ENCODE results near the gene CPLANE1. TPM values are rescaled to one million over a fixed set of nuclear protein-coding genes. Genes with fewer than 3 reads are reported as not detected.

Gene CPLANE1
- total RNA-seq, 1 donor from 2014 or later = 14.0 TPM

GRCh38 chr5:37075399-37075950, 173.7 kb downstream of the CPLANE1 start:
- no peaks in the 10 kb centered on the region for H3K36me3 ChIP-seq (ENCODE audit: control insufficient read depth, insufficient read depth, low read length)
- TF ChIP-seq, protein P1, sequence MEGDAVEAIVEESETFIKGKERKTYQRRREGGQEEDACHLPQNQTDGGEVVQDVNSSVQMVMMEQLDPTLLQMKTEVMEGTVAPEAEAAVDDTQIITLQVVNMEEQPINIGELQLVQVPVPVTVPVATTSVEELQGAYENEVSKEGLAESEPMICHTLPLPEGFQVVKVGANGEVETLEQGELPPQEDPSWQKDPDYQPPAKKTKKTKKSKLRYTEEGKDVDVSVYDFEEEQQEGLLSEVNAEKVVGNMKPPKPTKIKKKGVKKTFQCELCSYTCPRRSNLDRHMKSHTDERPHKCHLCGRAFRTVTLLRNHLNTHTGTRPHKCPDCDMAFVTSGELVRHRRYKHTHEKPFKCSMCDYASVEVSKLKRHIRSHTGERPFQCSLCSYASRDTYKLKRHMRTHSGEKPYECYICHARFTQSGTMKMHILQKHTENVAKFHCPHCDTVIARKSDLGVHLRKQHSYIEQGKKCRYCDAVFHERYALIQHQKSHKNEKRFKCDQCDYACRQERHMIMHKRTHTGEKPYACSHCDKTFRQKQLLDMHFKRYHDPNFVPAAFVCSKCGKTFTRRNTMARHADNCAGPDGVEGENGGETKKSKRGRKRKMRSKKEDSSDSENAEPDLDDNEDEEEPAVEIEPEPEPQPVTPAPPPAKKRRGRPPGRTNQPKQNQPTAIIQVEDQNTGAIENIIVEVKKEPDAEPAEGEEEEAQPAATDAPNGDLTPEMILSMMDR (IDR thresholded peaks at IDR 0.05; ENCODE audit: insufficient read depth, low read length, poor library complexity, severe bottlenecking) = no peak
- no peaks in the 10 kb centered on the region for H3K27me3 ChIP-seq (ENCODE audit: control insufficient read depth, insufficient read depth, low read length)
- no peak overlapping the region for H3K4me3 ChIP-seq (ENCODE audit: low read depth, low read length)
- no peak for DNase-seq (ENCODE audit: low read depth)

- Histone ChIP-seq H3K36me3 (ENCODE audit: control insufficient read depth, insufficient read depth, low read length) (no peaks in the 10 kb centered on the region), H3K4me3 (ENCODE audit: low read depth, low read length) (no peak overlapping the region), H3K27me3 (ENCODE audit: control insufficient read depth, insufficient read depth, low read length) (no peaks in the 10 kb centered on the region)
- no peak for DNase-seq (ENCODE audit: low read depth)
- TF ChIP-seq, protein P1 (IDR thresholded peaks at IDR 0.05; ENCODE audit: insufficient read depth, low read length, poor library complexity, severe bottlenecking) = no peak
Observed at GRCh38 chr5:37071901-37072581, 177.1 kb downstream of the CPLANE1 start.

DNA sequence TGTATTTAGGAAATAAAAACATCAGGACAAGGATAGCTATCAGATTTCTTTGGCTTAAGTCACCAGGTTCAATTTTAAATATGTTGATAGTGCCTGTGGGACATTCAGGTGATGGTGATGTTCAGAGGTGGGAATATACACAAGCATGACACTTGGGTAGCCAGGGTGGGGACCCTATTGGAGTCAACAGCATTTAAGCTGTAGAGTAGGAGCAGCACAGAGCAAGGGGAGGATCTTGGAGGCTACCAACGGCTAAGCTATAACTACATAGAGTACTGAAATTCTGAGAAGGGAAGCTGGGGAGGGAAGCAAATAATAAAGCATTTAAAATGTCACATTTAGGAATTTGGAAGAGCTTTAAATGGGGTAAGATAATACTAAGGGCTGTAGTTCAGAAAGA, 177.7 kb downstream of the CPLANE1 start:
- Histone ChIP-seq H3K27me3 (ENCODE audit: control insufficient read depth, insufficient read depth, low read length) (no peaks in the 10 kb centered on the region), H3K36me3 (ENCODE audit: control insufficient read depth, insufficient read depth, low read length) (no peaks in the 10 kb centered on the region), H3K4me3 (ENCODE audit: low read depth, low read length) (no peak overlapping the region)
- DNase-seq (ENCODE audit: low read depth) = no peak
- TF ChIP-seq, protein P1 (IDR thresholded peaks at IDR 0.05; ENCODE audit: insufficient read depth, low read length, poor library complexity, severe bottlenecking) = no peak

- H3K27me3 ChIP-seq (ENCODE audit: control insufficient read depth, insufficient read depth, low read length) = no peaks in the 10 kb centered on the region
- TF ChIP-seq, protein P1 (IDR thresholded peaks at IDR 0.05; ENCODE audit: insufficient read depth, low read length, poor library complexity, severe bottlenecking) = no peak
Observed at GRCh38 chr5:37064442-37064841, 184.7 kb downstream of the CPLANE1 start.

DNA sequence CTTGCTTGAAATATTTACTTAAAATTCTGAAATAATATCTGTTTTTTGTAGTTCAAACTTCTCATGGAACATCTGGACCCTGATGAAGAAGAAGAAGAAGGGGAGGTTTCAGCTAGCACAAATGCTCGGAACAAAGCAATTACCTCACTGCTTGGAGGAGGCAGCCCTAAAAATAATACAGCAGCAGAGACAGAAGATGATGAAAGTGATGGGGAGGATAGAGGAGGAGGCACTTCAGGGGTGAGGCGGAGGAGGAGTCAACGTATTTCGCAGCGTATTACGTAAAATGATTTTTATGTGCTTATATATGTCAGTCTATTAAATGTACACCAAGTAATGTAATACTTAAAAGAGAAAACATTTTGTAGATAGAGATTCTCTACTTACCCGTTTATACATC, 185.4 kb downstream of the CPLANE1 start:
- no peak for DNase-seq (ENCODE audit: low read depth)
- no peaks in the 10 kb centered on the region for H3K36me3 ChIP-seq (ENCODE audit: control insufficient read depth, insufficient read depth, low read length)
- no peaks in the 10 kb centered on the region for H3K27me3 ChIP-seq (ENCODE audit: control insufficient read depth, insufficient read depth, low read length)
- no peak overlapping the region for H3K4me3 ChIP-seq (ENCODE audit: low read depth, low read length)
- TF ChIP-seq, protein P1 (IDR thresholded peaks at IDR 0.05; ENCODE audit: insufficient read depth, low read length, poor library complexity, severe bottlenecking) = no peak

More at GRCh38 chr5:37064442-37064841, 184.7 kb downstream of the CPLANE1 start:
- Histone ChIP-seq H3K4me3 (ENCODE audit: low read depth, low read length) (no peak overlapping the region), H3K36me3 (ENCODE audit: control insufficient read depth, insufficient read depth, low read length) (no peaks in the 10 kb centered on the region)
- no peak for DNase-seq (ENCODE audit: low read depth)

- H3K36me3 ChIP-seq (ENCODE audit: control insufficient read depth, insufficient read depth, low read length) = no peaks in the 10 kb centered on the region
- TF ChIP-seq, protein P1 (IDR thresholded peaks at IDR 0.05; ENCODE audit: insufficient read depth, low read length, poor library complexity, severe bottlenecking) = no peak
- H3K4me3 ChIP-seq (ENCODE audit: low read depth, low read length) = no peak overlapping the region
- no peaks in the 10 kb centered on the region for H3K27me3 ChIP-seq (ENCODE audit: control insufficient read depth, insufficient read depth, low read length)
- DNase-seq (ENCODE audit: low read depth) = no peak
Observed at GRCh38 chr5:37060030-37060429, 189.1 kb downstream of the CPLANE1 start.

Measured in kidney epithelial cell (primary cell).